Measurements from ENCODE around the gene BACE1.
"Not testable (repeated sequence)": the region's sequence is repeated elsewhere in the genome, so short reads cannot be mapped to it uniquely, and the experiment has no call there.

Gene BACE1

GRCh38 chr11:117272175-117272574 is 43.9 kb downstream of the BACE1 start:
- not testable (repeated sequence) for DNase-seq

GRCh38 chr11:117271208-117271607 is 44.8 kb downstream of the BACE1 start:
- no peak for DNase-seq

- DNase-seq = no peak
Observed at GRCh38 chr11:117269856-117270255, 46.2 kb downstream of the BACE1 start.

GRCh38 chr11:117265745-117266144 is 50.3 kb downstream of the BACE1 start:
- no peak for DNase-seq

- DNase-seq = not testable (repeated sequence)
Observed at GRCh38 chr11:117264624-117265323, 51.3 kb downstream of the BACE1 start.

GRCh38 chr11:117259417-117259816 is 56.6 kb downstream of the BACE1 start:
- no peak for DNase-seq

GRCh38 chr11:117258576-117258975 is 57.5 kb downstream of the BACE1 start:
- no peak for DNase-seq

- DNase-seq = no peak
Observed at GRCh38 chr11:117256573-117256972, 59.5 kb downstream of the BACE1 start.

- no peak for DNase-seq
Observed at GRCh38 chr11:117255966-117256365, 60.1 kb downstream of the BACE1 start.

GRCh38 chr11:117251506-117251905 is 64.5 kb downstream of the BACE1 start:
- DNase-seq = no peak

- no peak for DNase-seq
Observed at GRCh38 chr11:117249571-117249970, 66.5 kb downstream of the BACE1 start.

GRCh38 chr11:117248341-117248740 is 67.7 kb downstream of the BACE1 start:
- no peak for DNase-seq

GRCh38 chr11:117239295-117239694 is 76.8 kb downstream of the BACE1 start:
- no peak for DNase-seq

GRCh38 chr11:117238221-117238620 is 77.8 kb downstream of the BACE1 start:
- DNase-seq = no peak
